ENCODE measurements around the gene PDE10A.

PDE10A gene

GRCh38 chr6:165656581-165657324, 6.3 kb downstream of the PDE10A start:
- no peak for DNase-seq

GRCh38 chr6:165655191-165655590, 7.8 kb downstream of the PDE10A start:
- no peak for DNase-seq

GRCh38 chr6:165654144-165654543, 8.9 kb downstream of the PDE10A start:
- DNase-seq, result no peak

- no peak for DNase-seq
These were observed 9.4 kb downstream of the PDE10A start for GRCh38 chr6:165653607-165654006.

GRCh38 chr6:165653196-165653595, 9.8 kb downstream of the PDE10A start:
- DNase-seq, result no peak

- DNase-seq, result no peak
These were observed 10.3 kb downstream of the PDE10A start for GRCh38 chr6:165652766-165653165.

GRCh38 chr6:165649166-165650137, 13.6 kb downstream of the PDE10A start:
- no peak for DNase-seq

GRCh38 chr6:165647041-165647440, 16.0 kb downstream of the PDE10A start:
- DNase-seq, result no peak

GRCh38 chr6:165645919-165646318, 17.1 kb downstream of the PDE10A start:
- no peak for DNase-seq

GRCh38 chr6:165644586-165645266, 18.3 kb downstream of the PDE10A start:
- DNase-seq, result no peak

GRCh38 chr6:165643015-165643414, 20.0 kb downstream of the PDE10A start:
- DNase-seq, result no peak

GRCh38 chr6:165641672-165642156, 21.3 kb downstream of the PDE10A start:
- DNase-seq, result no peak

GRCh38 chr6:165640806-165641205, 22.2 kb downstream of the PDE10A start:
- no peak for DNase-seq

- DNase-seq, result no peak
These were observed 24.5 kb downstream of the PDE10A start for GRCh38 chr6:165638530-165638929.

GRCh38 chr6:165637586-165637985, 25.5 kb downstream of the PDE10A start:
- DNase-seq, result no peak

- no peak for DNase-seq
These were observed 26.5 kb downstream of the PDE10A start for GRCh38 chr6:165636402-165637048.

- no peak for DNase-seq
These were observed 27.1 kb downstream of the PDE10A start for GRCh38 chr6:165635965-165636364.

GRCh38 chr6:165634101-165634880, 28.8 kb downstream of the PDE10A start:
- DNase-seq, result no peak

GRCh38 chr6:165632194-165632593, 30.8 kb downstream of the PDE10A start:
- DNase-seq, result no peak

GRCh38 chr6:165630544-165630953, 32.5 kb downstream of the PDE10A start:
- DNase-seq, result no peak

Data from anterior cingulate cortex (tissue), 58 donors.